Fibroblast of skin of back (primary cell): ENCODE results near the gene TMEM147.
"Not testable (repeated sequence)": the region's sequence is repeated elsewhere in the genome, so short reads cannot be mapped to it uniquely, and the experiment has no call there.

ENCODE experiments used
- DNase-seq: peaks from one replicate; pipeline ENCODE4 v3.0.0-alpha.2; 2013

Gene TMEM147

GRCh38 chr19:35565016-35565856, 19.8 kb downstream of the TMEM147 start:
- no peak for DNase-seq

GRCh38 chr19:35566738-35567137, 21.3 kb downstream of the TMEM147 start:
- no peak for DNase-seq

DNA sequence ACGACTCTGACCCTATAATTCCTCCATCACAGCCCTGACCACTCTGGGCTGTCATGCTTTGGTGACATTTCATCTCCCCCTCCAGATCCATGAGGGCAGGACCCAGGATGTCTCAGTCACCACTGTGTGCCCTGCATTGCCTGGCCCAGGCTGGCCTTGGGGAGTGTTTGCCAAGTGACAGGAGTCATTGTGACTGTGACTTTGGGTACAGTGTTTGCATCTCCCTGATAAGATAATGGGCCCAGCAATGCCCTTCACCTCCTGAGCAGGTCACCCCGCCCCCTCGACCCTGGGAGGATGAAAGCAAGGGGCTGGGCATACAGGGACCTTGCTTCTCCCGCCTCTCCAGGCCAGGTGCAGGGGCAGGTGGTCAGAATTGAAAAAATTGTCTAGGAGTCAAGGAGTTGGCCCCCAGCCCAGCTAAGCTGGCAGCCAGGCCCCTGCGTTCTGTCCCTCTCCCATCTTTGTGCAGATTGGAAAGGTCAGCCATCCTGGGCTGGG, 23.9 kb downstream of the TMEM147 start:
- DNase-seq, result no peak

DNA sequence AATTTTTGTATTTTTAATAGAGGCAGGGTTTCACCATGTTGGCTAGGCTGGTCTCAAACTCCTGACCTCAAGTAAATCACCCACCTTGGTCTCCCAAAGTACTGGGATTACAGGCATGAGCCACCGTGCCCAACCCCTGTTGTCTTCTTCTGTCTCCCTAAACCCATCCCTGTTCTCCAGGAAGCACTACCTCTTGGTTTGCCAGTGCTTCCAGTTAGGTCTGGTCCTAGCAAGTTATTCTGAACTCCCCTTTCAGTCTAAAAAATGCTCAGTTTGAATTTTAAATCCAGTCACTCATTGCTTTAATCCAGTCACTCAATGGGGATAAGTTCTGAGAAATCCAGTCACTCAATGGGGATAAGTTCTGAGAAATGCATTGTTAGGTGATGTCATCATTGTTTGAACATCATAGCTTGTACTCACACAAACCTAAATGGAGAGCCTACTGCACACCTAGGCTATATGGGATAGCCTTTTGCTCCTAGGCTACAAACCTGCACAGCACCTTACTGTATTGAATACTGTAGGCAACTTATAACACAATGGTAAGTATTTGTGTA, 26.1 kb downstream of the TMEM147 start:
- no peak for DNase-seq

DNA sequence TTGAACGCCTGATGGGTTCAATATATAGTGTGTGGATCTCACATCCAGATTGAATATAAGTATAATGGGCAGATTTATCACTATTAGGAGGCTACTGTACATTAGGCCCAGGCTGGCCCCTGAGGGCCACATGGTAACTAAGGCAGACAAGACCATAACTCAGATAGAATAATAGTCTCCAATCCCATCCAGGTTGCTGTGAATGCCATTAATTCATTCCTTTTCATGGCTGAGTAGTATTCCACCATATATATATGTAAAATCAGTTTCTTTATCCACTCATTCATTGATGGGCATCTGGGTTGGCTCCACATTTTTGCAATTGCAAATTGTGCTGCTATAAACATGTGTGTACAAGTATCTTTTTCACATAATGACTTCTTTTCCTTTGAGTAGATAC, 32.5 kb downstream of the TMEM147 start:
- DNase-seq, result no peak

GRCh38 chr19:35578707-35579106, 33.3 kb downstream of the TMEM147 start:
- no peak for DNase-seq

- no peak for DNase-seq
Observed at GRCh38 chr19:35582760-35583159, 37.3 kb downstream of the TMEM147 start.

GRCh38 chr19:35585848-35586247, 40.4 kb downstream of the TMEM147 start, which contains the start of gene PMIS2:
PMIS2 (plus strand) TSS chr19:35586173; CDS start chr19:35586260, 87 bp downstream.
- DNase-seq, result no peak

DNA sequence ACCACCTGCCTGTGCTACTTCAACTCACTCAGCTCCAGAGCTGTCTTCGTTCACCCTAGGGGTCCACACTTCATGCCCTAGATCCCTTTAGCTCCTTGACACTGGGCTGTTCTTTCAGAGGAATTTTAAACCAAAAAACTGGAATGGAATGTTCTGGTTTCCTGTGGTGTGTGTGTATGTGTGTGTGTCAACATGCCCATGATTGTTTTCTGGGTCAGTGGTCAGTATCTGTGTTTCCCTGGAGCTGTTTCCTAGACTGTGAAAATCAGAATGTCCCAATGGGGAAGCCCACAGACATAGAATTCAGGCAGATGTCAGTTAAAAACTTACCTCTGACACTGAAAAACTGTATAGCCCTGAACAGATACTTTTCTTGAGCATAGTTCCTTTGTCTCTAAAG, 41.9 kb downstream of the TMEM147 start:
- DNase-seq, result no peak

- no peak for DNase-seq
Observed at GRCh38 chr19:35590875-35591274, 45.4 kb downstream of the TMEM147 start.

- no peak for DNase-seq
Observed at GRCh38 chr19:35592226-35592625, 46.8 kb downstream of the TMEM147 start.

DNA sequence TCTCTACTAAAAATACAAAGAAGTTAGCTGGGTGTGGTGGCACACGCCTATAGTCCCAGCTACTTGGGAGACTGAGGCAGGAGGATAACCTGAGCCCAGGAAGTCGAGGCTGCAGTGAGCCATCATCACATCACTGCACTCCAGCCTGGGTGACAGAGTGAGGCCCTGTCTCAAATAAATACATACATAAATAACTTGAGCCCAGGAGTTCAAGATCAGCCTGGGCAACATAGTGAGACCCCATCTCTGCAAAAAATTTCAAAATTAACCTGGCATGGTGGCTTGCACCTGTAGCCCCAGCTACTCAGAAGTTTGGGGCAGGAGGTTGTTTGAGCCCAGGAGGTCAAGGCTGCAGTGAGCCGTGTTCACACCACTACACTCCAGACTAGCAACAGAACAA, 49.6 kb downstream of the TMEM147 start:
- DNase-seq, result not testable (repeated sequence)

DNA sequence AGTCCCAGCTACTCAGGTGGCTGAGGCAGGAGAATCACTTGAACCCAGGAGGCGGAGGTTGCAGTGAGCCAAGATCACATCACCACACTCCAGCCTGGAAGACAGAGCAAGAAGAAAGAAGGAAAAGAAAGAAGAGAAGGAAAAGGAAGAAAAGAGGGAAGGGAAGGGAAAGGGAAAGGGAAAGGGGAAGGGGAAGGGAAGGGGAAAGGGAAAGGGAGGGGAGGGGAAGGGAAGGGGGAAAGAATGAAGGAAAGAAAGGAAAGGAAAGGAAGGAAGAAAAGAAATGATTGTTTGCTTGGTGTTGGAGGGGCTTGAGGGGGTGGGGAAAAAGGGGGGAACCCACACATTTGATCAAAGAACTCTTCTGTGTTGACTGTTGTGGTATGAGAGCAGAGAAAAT, 50.5 kb downstream of the TMEM147 start:
- no peak for DNase-seq

- no peak for DNase-seq
Observed at GRCh38 chr19:35596366-35596999, 51.1 kb downstream of the TMEM147 start.
